HG03045 (cell line): ENCODE results near the gene RAC2.
A peak's percentile ranks its signal among the peaks of the same experiment; 100 is the strongest.

Experiments used
- ATAC-seq: cut with Tn5 transposase; IDR thresholded peaks from one replicate; pipeline ENCODE4 v1.9.1; 2021; ENCODE audit warnings: mild to moderate bottlenecking, moderate library complexity; ENCODE audit not compliant: unreplicated experiment

RAC2 gene

DNA sequence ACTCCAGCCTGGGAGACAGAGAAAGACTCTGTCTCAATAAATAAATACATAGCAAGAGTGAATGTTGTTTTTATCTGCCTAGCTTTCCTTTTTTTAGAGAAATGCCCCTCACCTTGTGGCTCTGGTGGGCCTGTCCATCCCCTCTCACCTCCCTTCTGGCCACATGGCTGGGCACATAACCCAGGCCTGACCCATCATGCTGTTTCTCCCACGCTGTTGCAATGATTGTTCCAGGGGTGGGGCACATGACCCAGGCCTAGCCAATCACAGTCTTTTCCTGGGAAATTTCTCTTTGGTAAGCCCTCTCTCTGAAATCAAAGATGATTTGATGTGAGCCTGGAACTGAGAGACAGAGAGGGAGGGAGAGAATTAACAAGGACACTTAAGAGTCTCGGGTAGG lies 32.7 kb upstream of the RAC2 start:
- no peak for ATAC-seq

DNA sequence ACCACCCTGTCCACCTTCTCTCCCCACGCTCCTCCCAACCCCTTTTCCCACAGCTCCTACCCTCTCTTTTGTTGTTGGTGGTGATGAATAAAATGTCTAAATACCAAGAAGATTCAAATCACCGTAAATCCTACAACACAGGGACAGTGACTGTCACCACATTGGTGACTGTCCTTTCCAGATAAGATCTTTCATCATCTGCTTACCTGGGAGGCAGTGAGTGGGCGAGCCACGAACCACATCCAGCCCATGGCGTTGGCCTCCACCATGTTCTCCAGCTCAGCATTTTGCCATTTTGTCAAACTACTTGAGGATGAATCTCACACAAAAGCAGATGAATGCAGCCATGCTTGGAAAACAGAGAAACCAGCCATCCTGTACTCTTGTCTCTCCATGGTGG lies 31.6 kb upstream of the RAC2 start:
- no peak for ATAC-seq

DNA sequence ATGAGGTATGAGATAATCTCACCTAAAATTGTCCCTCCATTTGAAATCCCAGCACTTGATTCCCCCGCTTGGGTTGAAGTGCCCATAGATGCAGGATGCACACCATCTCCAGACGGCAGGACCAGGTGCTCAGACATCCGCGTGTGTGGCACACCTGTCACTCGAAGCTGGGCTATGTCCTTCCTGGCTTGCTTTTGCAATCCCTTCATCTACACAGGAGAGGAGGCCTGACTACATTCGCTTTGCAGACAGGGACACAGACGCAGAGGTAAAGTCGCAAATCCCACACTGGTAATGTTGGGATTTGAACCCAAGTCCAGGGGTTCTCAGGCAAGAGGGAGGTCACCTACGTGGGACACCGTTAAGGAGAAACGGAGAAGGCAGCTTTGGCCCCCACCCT lies 31.1 kb upstream of the RAC2 start:
- ATAC-seq: no peak

DNA sequence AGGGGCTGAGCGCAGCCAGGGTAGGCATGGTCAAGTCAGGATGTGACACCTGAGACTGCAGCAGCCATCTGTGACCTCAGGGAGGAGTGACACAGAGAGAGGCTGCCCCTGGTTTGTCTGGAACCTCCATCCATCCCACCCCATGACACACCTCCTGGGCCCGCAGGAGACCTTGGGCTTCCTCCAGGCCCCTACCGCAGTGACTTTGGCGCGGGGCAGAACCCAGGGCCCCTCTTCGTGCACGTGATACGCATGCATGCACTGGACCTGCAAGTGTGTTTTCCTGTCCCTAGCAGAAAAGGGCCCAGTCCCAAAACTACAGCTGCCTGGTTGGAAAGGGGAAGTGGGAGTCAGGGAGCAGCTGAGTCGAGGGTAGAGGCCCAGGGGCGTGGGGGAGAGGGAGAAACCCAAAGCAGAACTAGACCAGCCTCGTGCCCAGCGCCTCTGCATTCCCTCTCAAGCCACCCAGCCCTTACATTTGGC lies 30.4 kb upstream of the RAC2 start:
- no peak for ATAC-seq

DNA sequence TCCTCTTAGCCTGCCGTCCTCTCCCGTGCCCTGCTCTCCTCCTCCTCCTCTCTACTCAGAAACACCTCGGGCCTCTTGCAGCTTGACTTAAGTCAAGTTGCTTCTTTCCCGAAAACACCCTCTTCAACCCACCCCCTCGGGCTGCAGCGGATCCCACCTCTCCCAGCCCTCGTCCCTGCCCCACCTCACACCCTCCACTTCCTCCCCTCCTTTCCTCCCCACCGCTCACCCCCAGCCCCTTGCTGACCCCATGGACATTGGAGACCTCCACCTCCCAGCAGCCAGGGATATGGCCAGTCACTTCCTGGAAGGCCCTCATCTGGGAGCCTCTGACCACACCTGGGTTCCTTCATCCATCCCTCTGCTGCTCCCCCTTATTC lies 29.8 kb upstream of the RAC2 start:
- ATAC-seq: no peak

DNA sequence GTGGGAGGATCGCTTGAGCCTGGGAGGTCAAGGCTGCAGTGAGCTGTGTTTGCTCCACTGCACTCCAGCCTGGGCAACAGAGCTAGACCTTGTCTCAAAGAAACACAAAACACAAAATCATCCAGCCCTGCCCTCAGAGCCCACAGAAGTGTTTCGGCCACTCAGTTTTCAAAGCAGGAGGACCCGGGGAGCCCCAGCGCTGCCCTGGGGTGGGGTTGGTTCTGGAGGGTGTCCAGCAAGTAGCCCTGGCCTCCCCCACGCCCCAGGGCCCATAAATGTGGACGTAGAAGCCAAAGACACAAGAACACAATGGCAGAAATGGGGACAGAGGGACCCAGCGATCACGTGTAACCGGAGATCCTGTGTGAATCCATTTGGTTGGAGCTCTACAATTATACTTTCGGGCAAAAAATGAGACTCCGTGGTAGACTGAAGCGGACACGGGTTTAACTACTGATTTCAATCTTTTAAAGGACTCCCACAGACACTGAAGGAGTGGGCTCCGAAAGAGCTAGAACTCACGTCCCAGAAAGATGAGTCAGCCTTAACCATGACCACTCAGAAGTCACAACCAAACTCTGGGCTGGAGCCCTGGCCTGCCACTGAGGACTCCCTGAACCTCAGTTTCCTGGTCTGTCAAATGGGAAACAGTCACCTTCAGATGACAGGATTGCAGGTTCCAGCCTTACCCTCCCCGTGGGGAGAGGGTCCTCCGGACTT lies 29.2 kb upstream of the RAC2 start:
- ATAC-seq: no peak

DNA sequence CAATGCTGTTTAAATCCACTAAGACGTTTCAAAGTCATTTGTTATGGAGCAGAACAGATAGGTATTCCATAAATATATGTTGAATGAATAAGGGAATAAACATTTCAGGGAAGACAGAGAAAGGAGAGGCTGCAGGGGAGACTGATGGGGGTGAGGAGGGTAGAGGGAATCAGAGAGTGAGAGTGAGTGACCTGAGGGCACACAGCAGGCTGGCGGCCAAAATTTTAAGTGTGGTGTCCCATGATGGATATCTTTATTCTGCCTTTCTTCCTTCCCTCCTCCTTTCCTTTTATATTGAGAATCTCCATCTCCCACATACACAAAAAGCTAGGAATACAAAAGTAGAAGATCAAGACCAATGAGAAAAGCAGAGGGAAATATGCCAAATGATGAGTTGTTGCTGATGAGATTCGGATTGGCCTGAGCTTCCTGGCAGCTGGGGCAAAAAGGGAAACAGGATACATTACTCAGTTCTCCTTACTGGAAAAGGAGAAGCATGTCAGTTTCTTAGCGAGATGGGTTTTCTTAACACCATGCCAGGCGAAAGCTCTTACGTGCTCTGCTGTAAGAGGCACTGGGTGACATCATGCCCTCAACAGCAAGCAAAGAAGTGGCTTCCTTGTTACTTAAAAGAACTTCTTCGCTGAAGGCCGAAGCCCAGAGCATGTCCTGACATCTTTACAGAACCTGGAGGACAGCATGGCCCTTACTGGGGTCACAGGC lies 27.0 kb upstream of the RAC2 start:
- no peak for ATAC-seq

DNA sequence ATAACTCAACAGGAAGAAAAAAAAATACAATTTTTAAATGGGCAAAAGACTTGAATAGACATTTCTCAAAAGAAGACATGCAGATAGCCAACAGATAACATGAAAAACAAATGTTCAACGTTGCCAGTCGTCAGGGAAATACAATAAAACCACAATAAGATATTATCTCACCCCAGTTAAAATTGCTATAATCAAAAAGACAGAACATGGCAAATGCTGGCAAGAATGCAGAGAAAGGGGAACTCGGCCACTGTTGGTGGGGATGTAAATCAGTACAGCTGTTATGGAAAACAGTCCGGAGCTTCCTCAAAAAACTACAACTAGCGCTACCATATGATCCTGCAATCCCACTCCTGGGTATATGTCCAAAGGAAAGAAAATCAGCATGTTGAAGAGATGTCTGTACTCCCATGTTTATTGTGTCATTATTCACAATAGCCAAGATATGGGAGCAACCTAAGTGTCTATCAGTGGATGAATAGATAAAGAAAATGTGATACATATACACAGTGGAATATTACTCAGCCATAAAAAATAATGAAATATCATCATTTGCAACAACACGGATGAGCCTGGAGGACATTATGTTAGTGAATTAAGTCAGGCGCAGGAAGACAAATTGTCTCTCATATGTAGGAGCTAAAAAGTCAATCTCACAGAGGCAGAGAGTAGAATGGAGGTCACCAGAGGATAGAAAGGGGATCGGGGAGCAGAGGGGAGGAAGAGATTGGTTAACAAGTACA lies 26.0 kb upstream of the RAC2 start:
- ATAC-seq: no peak

DNA sequence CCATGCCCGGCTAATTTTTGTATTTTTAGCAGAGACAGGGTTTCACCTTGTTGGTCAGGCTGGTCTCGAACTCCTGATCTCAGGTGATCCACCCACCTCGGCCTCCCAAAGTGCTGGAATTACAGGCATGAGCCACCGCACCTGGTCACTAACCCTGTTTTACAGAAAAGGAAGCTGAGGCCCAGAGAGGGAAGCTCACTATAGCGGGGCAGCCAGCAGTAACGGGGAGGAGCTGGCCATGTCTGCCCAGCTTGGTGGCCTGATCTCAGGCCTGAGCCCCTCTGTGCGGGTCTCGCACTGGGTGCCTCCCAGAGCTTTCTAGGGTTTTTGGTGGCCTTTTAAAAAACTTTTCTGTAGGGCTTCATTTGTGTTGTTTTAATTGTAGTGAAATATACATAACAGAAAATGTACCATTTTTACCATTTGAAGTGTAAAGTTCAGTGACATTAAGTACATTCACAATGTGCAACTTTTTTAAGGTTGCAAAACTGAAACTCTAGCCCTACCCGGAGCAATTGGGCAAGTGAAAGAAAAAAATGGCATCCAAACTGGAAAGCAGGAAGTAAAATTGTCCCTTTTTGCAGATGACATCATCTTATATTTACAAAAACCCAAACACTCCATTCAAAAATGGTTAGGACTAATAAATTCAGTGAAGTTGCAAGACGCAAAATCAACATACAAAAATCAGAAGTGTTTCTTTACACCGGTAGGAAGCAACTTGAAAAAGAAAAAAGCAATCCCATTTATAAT lies 23.8 kb upstream of the RAC2 start:
- ATAC-seq: no peak

DNA sequence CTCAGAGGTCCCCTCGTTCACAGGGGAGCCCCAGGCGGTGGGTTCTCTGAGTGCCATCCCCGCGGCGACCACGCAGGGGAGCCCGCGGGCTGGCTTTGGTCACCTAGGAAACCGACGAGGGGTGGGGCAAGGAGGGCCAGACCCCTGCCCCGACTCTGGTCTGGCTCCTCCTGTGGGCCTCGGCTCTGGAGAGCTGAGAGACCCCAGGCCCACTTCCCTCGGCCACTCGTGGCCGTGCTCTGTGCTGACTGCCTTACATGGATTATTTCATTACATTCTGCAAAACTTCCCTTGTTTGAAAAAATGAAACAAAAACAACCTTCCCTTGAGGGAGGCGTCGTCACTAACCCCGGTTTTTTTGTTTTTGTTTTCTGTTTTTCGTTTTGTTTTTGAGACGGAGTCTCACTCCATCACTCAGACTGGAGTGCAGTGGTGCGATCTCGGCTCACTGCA lies 23.1 kb upstream of the RAC2 start:
- peak; percentile 73 for ATAC-seq

DNA sequence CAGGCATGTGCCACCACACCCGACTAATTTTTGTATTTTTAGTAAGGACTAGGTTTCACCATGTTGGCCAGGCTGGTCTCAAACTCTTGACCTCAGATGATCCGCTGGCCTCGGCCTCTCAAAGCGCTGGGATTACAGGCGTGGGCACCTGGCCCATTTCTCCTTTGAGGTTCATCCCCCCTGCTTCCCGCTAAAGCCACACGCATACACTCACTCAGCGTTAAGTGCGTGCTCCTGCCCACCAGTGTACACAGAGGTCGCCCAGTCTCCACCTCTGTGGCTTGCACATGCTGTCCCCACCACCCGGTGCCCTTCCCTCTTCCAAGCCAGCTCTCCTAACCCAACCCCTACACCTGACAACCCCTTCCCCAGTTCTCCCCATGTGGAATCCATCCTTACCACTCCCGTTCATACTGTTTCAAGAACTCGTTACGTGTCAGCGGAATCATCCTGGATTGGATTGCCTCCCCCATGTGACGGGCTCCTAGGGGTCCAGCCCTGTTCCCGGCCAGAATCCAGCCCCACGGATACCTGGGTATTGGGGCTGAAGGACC lies 22.6 kb upstream of the RAC2 start:
- ATAC-seq: peak; percentile 21

DNA sequence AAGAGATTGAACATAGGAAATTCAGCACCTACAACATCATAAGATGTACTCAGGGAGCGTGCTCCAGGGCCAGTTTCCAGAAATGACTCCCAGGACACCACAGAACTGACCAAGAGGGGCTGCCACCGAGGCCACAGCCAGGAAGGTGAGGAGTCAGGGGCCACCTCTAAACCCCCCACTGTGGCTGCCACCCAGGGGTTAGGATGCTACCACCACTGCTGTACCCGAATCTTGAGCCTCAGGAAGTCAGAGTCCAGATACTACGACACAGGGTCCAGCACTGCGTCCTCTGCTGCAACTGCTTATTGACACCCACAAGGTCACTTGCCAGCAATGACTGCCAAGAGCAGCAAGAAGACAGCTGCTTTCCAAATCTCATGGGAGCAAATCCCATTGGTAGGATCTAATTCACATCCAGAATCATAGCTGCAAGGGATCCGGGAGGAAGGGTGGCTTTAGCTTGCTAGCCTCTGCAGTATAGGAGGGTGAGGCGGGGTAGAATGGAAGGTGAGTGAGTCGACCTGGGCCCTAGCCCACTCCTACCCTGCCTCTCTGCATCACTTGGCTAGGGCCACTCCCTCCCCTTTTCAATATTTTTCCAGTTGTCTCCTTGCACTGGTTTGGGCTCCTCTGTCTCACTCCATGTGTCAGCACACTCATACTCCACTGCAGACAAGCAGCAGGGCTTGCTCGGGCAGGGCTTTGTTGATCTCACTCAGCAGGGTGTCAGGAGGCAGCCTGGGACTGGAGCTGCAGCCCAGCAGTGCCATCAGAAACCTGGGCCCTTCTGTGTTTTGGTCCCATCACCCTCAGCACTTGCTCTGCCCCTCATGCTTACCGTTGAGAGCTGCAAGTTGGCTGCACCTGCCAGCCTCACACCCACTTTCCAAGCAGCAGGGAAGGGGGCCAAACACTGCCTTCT lies 20.2 kb upstream of the RAC2 start:
- ATAC-seq: no peak

DNA sequence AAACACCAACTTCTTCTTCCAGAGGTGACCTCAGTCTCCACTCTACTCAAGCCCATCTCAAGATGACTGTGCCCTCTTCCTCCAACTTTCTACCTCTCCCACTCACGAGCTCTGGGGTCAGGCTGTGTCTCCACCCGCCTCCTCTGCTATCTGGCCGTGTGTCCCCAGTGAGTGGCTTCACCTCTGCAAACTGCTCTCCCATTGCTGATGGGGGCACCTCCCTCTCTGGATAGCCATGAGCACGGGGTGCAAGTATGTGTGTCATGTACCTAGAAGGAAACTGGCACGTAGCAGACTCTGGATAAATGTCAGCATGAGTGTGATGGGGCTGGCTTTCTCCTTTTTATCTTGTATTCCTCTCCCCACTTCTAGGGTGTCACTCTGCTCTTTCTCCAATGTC lies 18.3 kb upstream of the RAC2 start:
- ATAC-seq: no peak

DNA sequence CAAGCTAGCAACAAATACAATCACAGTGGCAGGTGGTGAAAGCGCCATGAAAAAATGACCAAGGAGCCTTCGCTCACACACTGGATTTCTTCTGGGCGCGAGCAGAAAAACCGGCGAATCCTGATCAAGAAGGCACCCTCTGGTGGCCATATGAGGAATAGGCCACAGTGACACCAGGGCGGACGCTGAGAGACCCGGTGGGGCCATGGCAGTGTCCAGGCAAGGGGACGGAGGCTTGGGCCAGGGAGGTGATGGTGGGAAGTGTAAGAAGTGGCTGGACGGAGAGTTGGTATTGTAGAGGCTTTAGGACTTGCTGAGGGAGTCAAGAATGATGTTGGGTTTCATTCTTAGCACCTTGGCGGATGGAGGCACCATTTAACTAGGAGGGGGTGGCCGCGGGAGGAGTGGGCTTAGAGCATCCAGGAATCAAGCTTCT lies 16.9 kb upstream of the RAC2 start:
- no peak for ATAC-seq

DNA sequence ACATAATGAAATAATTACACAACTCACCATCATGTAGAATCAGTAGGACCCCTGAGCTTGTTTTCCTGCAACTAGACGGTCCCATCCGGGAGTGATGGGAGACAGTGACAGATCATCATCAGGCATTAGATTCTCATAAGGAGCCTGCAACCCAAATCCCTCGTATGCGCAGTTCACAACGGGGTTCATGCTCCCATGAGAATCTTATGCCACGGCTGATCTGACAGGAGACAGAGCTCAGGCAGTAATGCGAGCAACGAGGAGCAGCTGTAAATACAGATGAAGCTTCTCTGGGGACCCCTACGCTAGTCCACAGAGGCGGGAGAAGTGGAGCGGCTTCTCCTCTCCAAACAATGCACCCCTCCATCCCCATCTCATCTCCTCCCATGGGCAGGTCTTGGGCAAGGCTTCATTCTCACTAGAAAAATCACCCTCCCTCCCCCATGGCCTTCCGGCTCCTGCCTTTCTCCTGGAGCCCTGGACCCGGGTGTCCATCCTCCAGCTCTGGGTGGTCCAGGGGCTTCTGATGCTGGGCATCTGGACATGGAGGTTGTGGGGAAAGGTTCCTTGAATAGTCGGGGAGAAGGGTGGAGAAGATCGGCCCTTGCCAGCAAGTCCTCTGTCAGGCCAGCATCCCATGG lies 16.2 kb upstream of the RAC2 start:
- ATAC-seq: no peak

DNA sequence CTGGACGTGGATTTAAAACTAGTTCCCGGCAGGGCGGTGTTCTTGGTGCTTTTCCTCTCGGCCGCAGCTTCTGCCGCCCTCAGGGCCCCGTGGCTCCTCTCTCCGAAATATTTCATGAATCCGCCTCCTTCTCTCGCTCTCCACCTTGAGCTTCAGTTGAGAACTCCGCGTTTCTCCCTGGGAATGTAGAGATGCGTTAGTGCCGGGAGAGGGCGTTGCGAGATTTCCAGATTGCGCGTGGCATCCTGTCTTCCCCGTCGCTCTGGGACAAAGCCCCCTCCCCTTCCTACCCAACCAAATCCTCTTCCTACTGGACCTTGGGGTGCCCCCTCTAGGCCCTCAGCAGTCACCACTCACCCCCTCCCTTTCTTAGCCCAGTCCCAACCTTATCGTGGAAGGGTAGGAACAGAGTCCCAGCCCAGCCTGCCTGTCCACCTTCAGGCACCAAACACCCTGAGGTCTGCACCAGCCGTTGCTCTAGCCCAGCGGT lies 15.5 kb upstream of the RAC2 start:
- ATAC-seq: no peak

DNA sequence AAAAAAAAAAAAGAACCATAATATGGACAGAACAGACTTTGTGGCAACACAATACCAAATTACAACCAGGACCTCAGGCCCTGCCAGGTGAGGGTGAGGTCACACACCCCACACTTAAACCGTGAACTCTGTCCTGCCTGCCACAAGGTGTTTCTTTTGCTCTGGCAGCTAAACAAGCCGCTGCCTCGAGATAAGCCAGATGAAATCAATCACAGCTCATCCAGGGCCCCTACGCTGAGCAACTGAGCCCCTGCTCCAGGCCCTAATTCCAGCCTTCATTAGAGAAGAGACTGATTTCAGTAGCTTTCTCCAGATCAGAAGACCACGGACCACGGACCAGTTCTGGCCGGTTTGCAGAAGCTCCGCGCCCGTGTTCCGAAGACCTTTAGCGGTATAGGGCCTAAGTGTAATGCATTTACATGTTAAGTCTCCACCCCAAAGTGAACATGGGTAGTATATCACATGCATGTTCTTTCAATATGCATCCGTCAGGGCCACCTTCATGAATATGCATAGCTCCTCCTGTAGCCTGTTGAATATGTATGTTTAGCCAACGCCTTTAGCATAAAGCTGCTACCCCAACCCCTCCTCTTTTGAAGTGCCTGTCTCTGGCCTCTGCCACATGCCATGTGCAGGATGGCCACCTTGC lies 14.8 kb upstream of the RAC2 start:
- ATAC-seq: no peak

DNA sequence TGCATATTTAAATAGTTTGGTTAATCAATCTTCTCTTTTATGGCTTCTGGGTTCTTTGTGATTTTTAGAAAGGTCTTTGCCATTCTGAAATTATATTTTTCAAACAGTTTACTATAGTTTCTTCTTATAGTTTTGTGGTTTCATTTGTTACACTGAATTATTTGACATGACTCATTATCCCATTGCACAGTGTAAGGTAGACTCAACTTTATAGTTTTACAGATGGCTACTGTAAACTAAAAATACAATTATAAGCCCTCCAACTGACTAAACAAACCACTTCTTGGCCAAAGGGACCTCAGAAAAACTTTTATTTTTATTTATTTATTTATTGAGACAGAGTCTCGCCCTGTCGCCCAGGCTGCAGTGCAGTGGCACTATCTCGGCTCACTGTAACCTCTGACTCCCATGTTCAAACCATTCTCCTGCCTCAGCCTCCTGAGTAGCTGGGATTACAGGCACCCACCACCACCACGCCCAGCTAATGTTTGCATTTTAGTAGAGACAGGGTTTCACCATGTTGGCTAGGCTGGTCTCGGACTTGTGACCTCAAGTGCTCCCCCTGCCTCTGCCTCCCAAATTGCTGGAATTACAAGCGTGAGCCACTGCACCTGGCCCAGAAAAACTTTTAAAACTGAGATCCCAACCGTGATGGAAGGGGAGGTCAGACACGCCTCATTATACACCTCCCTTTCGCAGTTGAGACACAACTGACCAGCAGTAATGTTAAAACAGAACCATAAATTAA lies 14.1 kb upstream of the RAC2 start:
- no peak for ATAC-seq
